Breast epithelium (tissue), 4 donors: ENCODE results near the gene KMT2D. TPM values are rescaled to one million over a fixed set of nuclear protein-coding genes. Genes with fewer than 3 reads are reported as not detected.

Source experiments
- DNase-seq, 2 donors: peaks; one replicate each; pipeline ENCODE4 v3.0.0-alpha.2; 2019; ENCODE audit warnings: low spot score in 2 of 2
- H3K27ac ChIP-seq, 2 donors: fragments of 200-600 bp; sonication (generic) in 1 of 2; one replicate each; pipeline ENCODE4 v1.5.1; 2016 to 2019; ENCODE audit warnings: mild to moderate bottlenecking in 1 of 2
- H3K27me3 ChIP-seq, 2 donors: fragments of 200-600 bp; sonication (generic) in 1 of 2; one replicate each; pipeline versions ENCODE4 v1.5.1 to v1.6.0; 2017 to 2019; ENCODE audit warnings: control low read depth in 1 of 2, mild to moderate bottlenecking in 1 of 2
- H3K36me3 ChIP-seq: fragments of 200-600 bp; one replicate; pipeline ENCODE4 v1.5.1; 2019
- H3K4me1 ChIP-seq, 2 donors: fragments of 200-600 bp; sonication (generic); one replicate each; pipeline ENCODE4 v1.5.1; 2016 to 2019; ENCODE audit warnings: control low read depth in 1 of 2
- H3K4me3 ChIP-seq, 3 donors: fragments of 200-600 bp; sonication (generic); 1 replicate in 2 of 3; 2 replicates in 1 of 3; pipeline ENCODE4 v1.5.1; 2016 to 2019; ENCODE audit warnings: mild to moderate bottlenecking in 3 of 3, moderate library complexity in 2 of 3
- H3K9me3 ChIP-seq, 2 donors: fragments of 200-600 bp; sonication (generic) in 1 of 2; one replicate each; pipeline ENCODE4 v1.5.1; 2016 to 2019; ENCODE audit warnings: control low read depth in 1 of 2
- CTCF ChIP-seq, 3 donors: fragments of 450-650 bp; IDR thresholded peaks; one replicate each; pipeline ENCODE4 v1.5.1; 2016 to 2017; ENCODE audit warnings: antibody characterized with exemption in 3 of 3, mild to moderate bottlenecking in 3 of 3, moderate library complexity in 3 of 3
- POLR2A ChIP-seq: fragments of 450-650 bp; IDR thresholded peaks from one replicate; pipeline ENCODE4 v1.6.1; 2016; ENCODE audit warnings: antibody characterized with exemption, mild to moderate bottlenecking, moderate library complexity
- POLR2AphosphoS5 ChIP-seq, 3 donors: sonication (generic); formaldehyde crosslinking; IDR thresholded peaks; one replicate each; pipeline ENCODE4 v1.6.1; 2017; ENCODE audit warnings: antibody characterized with exemption in 3 of 3
- intact Hi-C: fragments of 100-400 bp; cut with DNase I; formaldehyde crosslinking; loops from one replicate; pipeline ENCODE4 v1.15.1; 2023; ENCODE audit warnings: low total_unique reads
- total RNA-seq, 3 donors: library from RNA; depleted of rRNA; stranded (reverse); fragments of >200 nt; gene quantifications; one replicate each; pipeline ENCODE4 v1.1.0, GENCODE V29; 2016

Gene KMT2D
- total RNA-seq, 3 donors from 2014 or later = 35.4 to 51.4 (median 45.9) TPM

GRCh38 chr12:49088150-49088931 lies 27.7 kb upstream of the KMT2D start:
- no peak for DNase-seq
- no peaks in the 10 kb centered on the region for H3K9me3 ChIP-seq
- peaks cover 10 to 16% of the 10 kb centered on the region in 2 donors for H3K4me1 ChIP-seq
- TF ChIP-seq CTCF (IDR thresholded peaks at IDR 0.05) (peak; percentile 63 to 74 (median 70)), POLR2A (no peak)
- no peak overlapping the region for H3K27ac ChIP-seq
- H3K27me3 ChIP-seq = peaks cover 5 to 45% of the 10 kb centered on the region in 2 donors
- intact Hi-C loops = no loop called here
- H3K4me3 ChIP-seq = peak overlapping the region in 1 of 3 donors; percentile 37
- no peaks in the 10 kb centered on the region for H3K36me3 ChIP-seq

GRCh38 chr12:49086116-49086515 lies 25.5 kb upstream of the KMT2D start:
- H3K27ac ChIP-seq = no peak overlapping the region
- TF ChIP-seq POLR2A (no peak), POLR2AphosphoS5 (IDR thresholded peaks at IDR 0.05) (no peak), CTCF (IDR thresholded peaks at IDR 0.05) (no peak)
- no peaks in the 10 kb centered on the region for H3K36me3 ChIP-seq
- H3K4me1 ChIP-seq = peaks cover 8 to 10% of the 10 kb centered on the region in 2 donors
- peaks cover 4 to 24% of the 10 kb centered on the region in 2 donors for H3K27me3 ChIP-seq
- H3K4me3 ChIP-seq = no peak overlapping the region
- DNase-seq = no peak
- intact Hi-C loops = no loop called here
- no peaks in the 10 kb centered on the region for H3K9me3 ChIP-seq

- Histone ChIP-seq H3K36me3 (no peaks in the 10 kb centered on the region), H3K27me3 (peaks cover 0 to 9% of the 10 kb centered on the region in 2 donors), H3K4me3 (no peak overlapping the region), H3K4me1 (peaks cover 0 to 2% of the 10 kb centered on the region in 2 donors), H3K27ac (no peak overlapping the region), H3K9me3 (no peaks in the 10 kb centered on the region)
- intact Hi-C loops = no loop called here
- no peak for DNase-seq
- TF ChIP-seq POLR2AphosphoS5 (IDR thresholded peaks at IDR 0.05) = no peak
- TF ChIP-seq CTCF (IDR thresholded peaks at IDR 0.05) = no peak
- TF ChIP-seq POLR2A = no peak
These were observed 23.8 kb upstream of the KMT2D start for GRCh38 chr12:49084438-49084837.

- intact Hi-C loops = no loop called here
- Histone ChIP-seq H3K36me3 (no peaks in the 10 kb centered on the region), H3K4me3 (no peak overlapping the region), H3K4me1 (no peaks in the 10 kb centered on the region), H3K9me3 (no peaks in the 10 kb centered on the region), H3K27ac (no peak overlapping the region), H3K27me3 (no peaks in the 10 kb centered on the region)
- no peak for DNase-seq
- TF ChIP-seq POLR2AphosphoS5 (IDR thresholded peaks at IDR 0.05) (no peak), POLR2A (no peak), CTCF (IDR thresholded peaks at IDR 0.05) (no peak)
These were observed 19.2 kb upstream of the KMT2D start for GRCh38 chr12:49079793-49080192.

GRCh38 chr12:49070971-49071370 lies 10.4 kb upstream of the KMT2D start:
- no peak overlapping the region for H3K27ac ChIP-seq
- no peak overlapping the region for H3K4me3 ChIP-seq
- no peaks in the 10 kb centered on the region for H3K27me3 ChIP-seq
- H3K4me1 ChIP-seq = peaks cover 0 to 6% of the 10 kb centered on the region in 2 donors
- intact Hi-C loops = no loop called here
- no peak for DNase-seq
- H3K9me3 ChIP-seq = no peaks in the 10 kb centered on the region
- no peak for TF ChIP-seq POLR2A
- no peak for TF ChIP-seq CTCF (IDR thresholded peaks at IDR 0.05)
- TF ChIP-seq POLR2AphosphoS5 (IDR thresholded peaks at IDR 0.05) = no peak
- no peaks in the 10 kb centered on the region for H3K36me3 ChIP-seq
